Vagina (tissue), 2 donors: ENCODE measurements around the gene DPP8. TPM values are rescaled to one million over a fixed set of nuclear protein-coding genes. Genes with fewer than 3 reads are reported as not detected.

Experiments
- DNase-seq, 2 donors: peaks; one replicate each; pipeline ENCODE4 v3.0.0-alpha.2; 2017; ENCODE audit errors: extremely low spot score in 2 of 2
- H3K27ac ChIP-seq: fragments of 200-600 bp; sonication (generic); one replicate; pipeline ENCODE4 v1.5.1; 2019
- H3K27me3 ChIP-seq: fragments of 200-600 bp; sonication (generic); one replicate; pipeline ENCODE4 v1.5.1; 2019
- H3K36me3 ChIP-seq, 2 donors: fragments of 200-600 bp; sonication (generic); one replicate each; pipeline ENCODE4 v1.5.1; 2017 to 2019
- H3K4me1 ChIP-seq: fragments of 200-600 bp; sonication (generic); one replicate; pipeline ENCODE4 v1.5.1; 2019
- H3K4me3 ChIP-seq, 2 donors: fragments of 200-600 bp; sonication (generic); 1 replicate in 1 of 2; 2 replicates in 1 of 2; pipeline ENCODE4 v1.5.1; 2016 to 2019
- H3K9me3 ChIP-seq: fragments of 200-600 bp; sonication (generic); one replicate; pipeline ENCODE4 v1.5.1; 2019
- POLR2A ChIP-seq, 2 donors: fragments of 450-650 bp; IDR thresholded peaks; one replicate each; pipeline ENCODE4 v1.6.1; 2017; ENCODE audit warnings: antibody characterized with exemption in 2 of 2, mild to moderate bottlenecking in 2 of 2, moderate library complexity in 2 of 2
- POLR2AphosphoS5 ChIP-seq, 2 donors: sonication (generic); formaldehyde crosslinking; IDR thresholded peaks; one replicate each; pipeline ENCODE4 v1.9.0; 2017; ENCODE audit warnings: antibody characterized with exemption in 2 of 2, mild to moderate bottlenecking in 2 of 2, low read depth in 1 of 2; ENCODE audit not compliant: insufficient read depth in 1 of 2
- intact Hi-C: fragments of 100-400 bp; cut with DNase I; formaldehyde crosslinking; loops from one replicate; pipeline ENCODE4 v1.15.1; 2023
- total RNA-seq: library from RNA; depleted of rRNA; stranded (reverse); fragments of >200 nt; gene quantifications from one replicate; pipeline ENCODE4 v1.2.3, GENCODE V29; 2016
- TF ChIP-seq, protein P1 (sequence below), 3 experiments: fragments of 450-650 bp in 2 of 3; fragments of 200-600 bp in 1 of 3; sonication (generic) in 1 of 3; IDR thresholded peaks; one replicate each; pipeline ENCODE4 v1.5.1; 2017 to 2019; ENCODE audit warnings: antibody characterized with exemption in 3 of 3, mild to moderate bottlenecking in 2 of 3, moderate library complexity in 2 of 3

The DPP8 gene
- total RNA-seq, 1 donor from 2014 or later = 28.2 TPM

DNA sequence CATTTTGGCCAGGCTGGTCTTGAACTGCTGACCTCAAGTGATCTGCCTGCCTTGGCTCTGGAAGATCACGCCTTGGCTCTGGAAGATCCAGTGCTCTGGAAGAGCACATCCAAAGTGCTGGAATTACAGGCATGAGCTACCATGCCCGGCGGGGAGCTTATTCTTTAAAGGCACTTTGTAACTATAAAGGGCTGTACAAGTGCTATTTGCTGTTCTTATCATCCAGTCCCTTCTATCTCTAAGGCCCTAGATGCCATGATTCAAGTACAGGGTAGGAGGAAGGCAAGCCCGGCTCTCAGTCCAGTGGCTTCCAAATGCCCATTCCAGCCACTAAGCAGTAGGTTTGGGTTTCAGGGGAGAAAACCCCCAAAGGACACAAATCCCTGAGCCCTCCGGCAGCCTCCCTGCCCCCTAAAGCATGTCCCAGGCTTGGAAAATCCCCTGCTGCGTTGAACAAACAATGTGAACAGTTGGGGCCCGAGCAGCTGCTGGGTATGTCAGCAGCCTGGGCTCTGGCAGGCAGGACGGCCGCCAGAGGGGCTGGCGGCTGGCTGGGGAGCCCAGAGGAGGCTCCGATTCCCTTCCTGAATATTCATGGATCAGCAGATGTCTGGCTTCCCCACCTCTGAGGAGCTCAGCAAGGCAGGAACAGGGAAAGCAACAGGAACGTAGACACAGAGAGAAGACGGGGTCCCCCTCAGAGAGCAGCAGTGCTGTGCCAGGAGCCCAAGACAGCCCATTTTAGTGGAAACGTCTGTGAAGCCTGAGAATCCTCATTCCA, 102.5 kb downstream of the DPP8 start:
- intact Hi-C loops = no loop called here
- no peaks in the 10 kb centered on the region for H3K27me3 ChIP-seq
- H3K36me3 ChIP-seq = no peaks in the 10 kb centered on the region
- no peak overlapping the region for H3K4me3 ChIP-seq
- TF ChIP-seq POLR2A (IDR thresholded peaks at IDR 0.05) (no peak), POLR2AphosphoS5 (IDR thresholded peaks at IDR 0.05; ENCODE audit: insufficient read depth in 1 of 2, low read depth in 1 of 2) (peak in 1 of 2 donors; percentile 34)
- TF ChIP-seq, protein P1, sequence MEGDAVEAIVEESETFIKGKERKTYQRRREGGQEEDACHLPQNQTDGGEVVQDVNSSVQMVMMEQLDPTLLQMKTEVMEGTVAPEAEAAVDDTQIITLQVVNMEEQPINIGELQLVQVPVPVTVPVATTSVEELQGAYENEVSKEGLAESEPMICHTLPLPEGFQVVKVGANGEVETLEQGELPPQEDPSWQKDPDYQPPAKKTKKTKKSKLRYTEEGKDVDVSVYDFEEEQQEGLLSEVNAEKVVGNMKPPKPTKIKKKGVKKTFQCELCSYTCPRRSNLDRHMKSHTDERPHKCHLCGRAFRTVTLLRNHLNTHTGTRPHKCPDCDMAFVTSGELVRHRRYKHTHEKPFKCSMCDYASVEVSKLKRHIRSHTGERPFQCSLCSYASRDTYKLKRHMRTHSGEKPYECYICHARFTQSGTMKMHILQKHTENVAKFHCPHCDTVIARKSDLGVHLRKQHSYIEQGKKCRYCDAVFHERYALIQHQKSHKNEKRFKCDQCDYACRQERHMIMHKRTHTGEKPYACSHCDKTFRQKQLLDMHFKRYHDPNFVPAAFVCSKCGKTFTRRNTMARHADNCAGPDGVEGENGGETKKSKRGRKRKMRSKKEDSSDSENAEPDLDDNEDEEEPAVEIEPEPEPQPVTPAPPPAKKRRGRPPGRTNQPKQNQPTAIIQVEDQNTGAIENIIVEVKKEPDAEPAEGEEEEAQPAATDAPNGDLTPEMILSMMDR (IDR thresholded peaks at IDR 0.05) = no peak
- no peak for DNase-seq
- H3K27ac ChIP-seq = peak overlapping the region; percentile 76
- peaks cover 13% of the 10 kb centered on the region for H3K4me1 ChIP-seq
- no peaks in the 10 kb centered on the region for H3K9me3 ChIP-seq

DNA sequence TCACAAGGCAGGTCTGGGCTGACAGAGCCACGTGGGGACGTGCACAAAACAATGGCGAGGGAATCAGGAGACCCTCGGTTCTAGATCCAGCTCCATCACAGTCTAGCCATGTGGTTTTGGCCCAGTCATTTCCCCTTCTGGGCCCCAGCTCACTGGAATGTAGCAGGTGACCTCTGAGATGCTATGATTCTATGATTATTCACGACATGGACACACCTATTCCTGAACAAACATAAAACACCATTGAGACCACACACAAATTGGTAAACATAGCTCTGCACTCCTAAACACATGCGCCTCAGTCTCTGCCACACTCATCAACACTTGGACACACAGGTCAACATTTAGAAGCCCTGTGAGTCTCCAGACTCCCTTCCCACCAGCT, 103.7 kb downstream of the DPP8 start:
- H3K27me3 ChIP-seq = no peaks in the 10 kb centered on the region
- H3K9me3 ChIP-seq = no peaks in the 10 kb centered on the region
- H3K36me3 ChIP-seq = no peaks in the 10 kb centered on the region
- TF ChIP-seq POLR2A (IDR thresholded peaks at IDR 0.05) = no peak
- no peak for TF ChIP-seq POLR2AphosphoS5 (IDR thresholded peaks at IDR 0.05; ENCODE audit: insufficient read depth in 1 of 2, low read depth in 1 of 2)
- TF ChIP-seq, protein P1 (IDR thresholded peaks at IDR 0.05) = no peak
- H3K27ac ChIP-seq = no peak overlapping the region
- H3K4me3 ChIP-seq = no peak overlapping the region
- intact Hi-C loops = no loop called here
- DNase-seq = no peak
- peaks cover 12% of the 10 kb centered on the region for H3K4me1 ChIP-seq

DNA sequence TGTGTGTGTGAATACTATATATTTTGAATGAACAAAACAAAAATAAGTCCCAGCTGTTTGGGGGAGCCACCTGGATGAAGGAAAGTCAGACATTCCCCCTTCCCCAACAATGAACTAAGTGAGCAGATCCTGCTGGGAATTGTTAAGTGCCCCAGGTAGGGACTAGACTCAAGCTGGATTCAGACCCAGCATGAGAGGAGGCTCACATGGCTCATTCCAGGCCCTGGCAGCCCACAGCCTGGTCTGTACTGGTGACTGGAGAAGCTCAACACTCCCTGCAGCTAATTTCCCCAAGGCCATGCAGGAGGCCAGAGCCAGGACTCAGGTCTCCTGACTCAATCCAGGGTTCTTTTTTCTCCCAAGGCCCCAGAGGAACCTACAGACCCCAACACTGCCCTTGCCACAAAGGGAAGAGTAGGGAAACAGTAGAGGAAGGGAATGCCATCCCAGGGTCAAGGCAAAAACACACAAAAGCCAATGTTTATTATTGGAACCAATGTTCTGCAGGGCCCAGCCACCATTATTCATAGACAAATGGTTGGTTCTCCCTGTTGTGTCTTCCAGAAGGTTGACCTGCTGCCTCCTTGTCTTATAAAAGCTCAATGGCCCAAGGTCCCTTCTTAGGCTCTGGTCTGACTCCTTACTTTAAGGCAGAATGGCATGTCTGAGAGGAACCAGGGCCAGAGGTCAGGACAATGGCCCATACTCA, 104.3 kb downstream of the DPP8 start:
- Histone ChIP-seq H3K4me1 (peaks cover 12% of the 10 kb centered on the region), H3K4me3 (no peak overlapping the region), H3K9me3 (no peaks in the 10 kb centered on the region), H3K36me3 (no peaks in the 10 kb centered on the region), H3K27ac (peak overlapping the region; percentile 3), H3K27me3 (no peaks in the 10 kb centered on the region)
- intact Hi-C loops = no loop called here
- DNase-seq = no peak
- TF ChIP-seq, protein P1 (IDR thresholded peaks at IDR 0.05) = no peak
- TF ChIP-seq POLR2AphosphoS5 (IDR thresholded peaks at IDR 0.05; ENCODE audit: insufficient read depth in 1 of 2, low read depth in 1 of 2) (no peak), POLR2A (IDR thresholded peaks at IDR 0.05) (no peak)

DNA sequence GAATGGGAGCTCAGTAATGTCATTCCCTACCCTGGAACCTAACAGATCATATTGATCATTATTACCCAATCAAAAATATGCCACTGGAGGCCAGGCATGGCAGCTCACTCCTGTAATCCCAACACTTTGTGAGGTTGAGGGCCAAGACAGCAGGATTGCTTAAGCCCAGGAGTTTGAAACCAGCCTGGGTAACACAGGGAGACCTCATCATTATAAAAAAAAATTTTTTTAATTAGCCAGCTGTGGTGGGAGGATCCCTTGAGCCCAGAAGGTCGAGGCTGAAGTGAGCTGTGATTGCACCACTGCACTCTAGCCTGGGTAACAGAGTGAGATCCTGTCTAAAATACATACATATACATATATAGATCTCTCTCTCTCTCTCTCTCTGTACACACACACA, 104.9 kb downstream of the DPP8 start:
- no peak overlapping the region for H3K4me3 ChIP-seq
- intact Hi-C loops = no loop called here
- no peak overlapping the region for H3K27ac ChIP-seq
- H3K27me3 ChIP-seq = no peaks in the 10 kb centered on the region
- peaks cover 12% of the 10 kb centered on the region for H3K4me1 ChIP-seq
- no peak for DNase-seq
- TF ChIP-seq POLR2AphosphoS5 (IDR thresholded peaks at IDR 0.05; ENCODE audit: insufficient read depth in 1 of 2, low read depth in 1 of 2) (no peak), POLR2A (IDR thresholded peaks at IDR 0.05) (no peak)
- TF ChIP-seq, protein P1 (IDR thresholded peaks at IDR 0.05) = no peak
- H3K36me3 ChIP-seq = no peaks in the 10 kb centered on the region
- no peaks in the 10 kb centered on the region for H3K9me3 ChIP-seq
